Testis (tissue), 2 donors: Measurements from ENCODE around the gene DCST1.

Experiments
- CTCF ChIP-seq, 3 experiments: fragments of 450-650 bp in 2 of 3; fragments of 200-600 bp in 1 of 3; sonication (generic) in 1 of 3; IDR thresholded peaks; one replicate each; pipeline ENCODE4 v1.5.1; 2016 to 2019; ENCODE audit warnings: antibody characterized with exemption in 3 of 3, mild to moderate bottlenecking in 2 of 3, moderate library complexity in 1 of 3
- POLR2A ChIP-seq: fragments of 450-650 bp; IDR thresholded peaks from one replicate; pipeline ENCODE4 v1.6.1; 2017; ENCODE audit warnings: antibody characterized with exemption, mild to moderate bottlenecking, moderate library complexity

- TF ChIP-seq POLR2A = no peak
- no peak for TF ChIP-seq CTCF (IDR thresholded peaks at IDR 0.05)
Observed at GRCh38 chr1:154998201-154998780, 35.3 kb upstream of the DCST1 start.
